Myocyte (in vitro differentiated cells): Measurements from ENCODE around the gene MAMSTR. TPM values are rescaled to one million over a fixed set of nuclear protein-coding genes. Genes with fewer than 3 reads are reported as not detected.
A peak's percentile ranks its signal among the peaks of the same experiment; 100 is the strongest.
"Not testable (repeated sequence)": the region's sequence is repeated elsewhere in the genome, so short reads cannot be mapped to it uniquely, and the experiment has no call there.

Experiments
- DNase-seq: peaks from one replicate; pipeline ENCODE4 v3.0.0-alpha.2; 2012; ENCODE audit warnings: low read depth
- total RNA-seq: library from RNA; depleted of rRNA; stranded (reverse); fragments of >200 nt; gene quantifications from 2 replicates; pipeline ENCODE4 v1.2.3, GENCODE V29; 2014

MAMSTR gene
- total RNA-seq, 1 donor from 2014 or later, result 8.7 TPM

DNA sequence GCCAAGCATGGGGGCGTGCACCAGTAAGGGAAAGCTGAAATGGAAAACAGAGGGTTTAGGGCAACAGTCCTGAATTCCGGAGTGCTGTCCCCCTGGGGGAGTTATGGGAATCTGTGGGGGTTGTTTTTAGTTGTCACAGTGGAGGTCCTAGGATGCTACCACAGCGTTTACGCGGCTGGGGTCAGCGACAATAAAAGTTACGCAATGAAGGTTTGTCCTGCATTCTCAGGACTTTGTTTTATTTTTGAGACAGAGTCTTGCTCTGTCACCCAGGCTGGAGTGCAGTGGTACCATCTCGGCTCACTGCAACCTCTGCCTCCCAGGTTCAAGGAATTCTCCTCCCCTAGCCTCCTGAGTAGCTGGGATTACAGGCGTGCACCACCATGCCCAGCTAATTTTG is 25.9 kb downstream of the MAMSTR start:
- not testable (repeated sequence) for DNase-seq

DNA sequence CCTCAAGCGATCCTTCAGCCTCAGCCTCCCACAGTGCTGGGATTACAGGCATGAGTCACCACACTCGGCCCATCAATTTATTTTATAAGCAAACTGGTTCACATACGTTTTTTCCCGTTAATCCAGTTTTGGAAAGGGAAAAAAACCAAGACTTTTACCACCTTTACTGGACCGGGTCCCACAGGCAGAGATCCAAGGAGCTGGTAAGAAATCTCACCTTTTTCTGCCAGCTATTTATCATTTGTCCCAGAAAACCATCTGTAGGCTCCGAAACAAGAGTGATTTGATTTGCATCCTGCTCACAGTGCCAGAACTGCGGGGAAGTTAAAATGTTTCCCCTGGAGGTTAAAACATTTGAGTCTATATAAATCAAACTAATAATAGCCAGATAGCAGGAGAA is 30.1 kb downstream of the MAMSTR start:
- no peak for DNase-seq

DNA sequence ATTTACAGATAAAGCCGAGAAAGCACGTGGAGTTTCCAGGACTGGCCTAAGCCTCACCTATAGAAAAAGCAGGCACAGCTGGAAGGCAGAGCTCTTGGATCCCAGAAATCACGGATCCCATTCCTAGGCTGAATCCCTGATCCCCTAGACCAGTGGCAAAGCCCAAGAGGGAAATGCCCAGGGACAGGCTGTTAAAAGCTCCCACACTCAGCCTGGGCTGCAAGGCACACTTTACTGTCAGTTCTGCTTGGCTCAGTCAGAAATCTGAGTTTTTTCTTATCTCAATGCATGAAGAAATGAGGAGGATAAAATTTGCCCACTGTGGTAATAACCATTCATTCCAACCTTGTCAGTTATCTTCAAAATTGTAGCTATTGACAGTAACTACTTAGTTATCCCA is 31.7 kb downstream of the MAMSTR start:
- DNase-seq, result no peak

- DNase-seq, result not testable (repeated sequence)
These were observed 32.9 kb downstream of the MAMSTR start for GRCh38 chr19:48686637-48687036.

GRCh38 chr19:48686088-48686487 is 33.4 kb downstream of the MAMSTR start:
- DNase-seq, result no peak

GRCh38 chr19:48685583-48685982 is 33.9 kb downstream of the MAMSTR start:
- DNase-seq, result peak; percentile 62

DNA sequence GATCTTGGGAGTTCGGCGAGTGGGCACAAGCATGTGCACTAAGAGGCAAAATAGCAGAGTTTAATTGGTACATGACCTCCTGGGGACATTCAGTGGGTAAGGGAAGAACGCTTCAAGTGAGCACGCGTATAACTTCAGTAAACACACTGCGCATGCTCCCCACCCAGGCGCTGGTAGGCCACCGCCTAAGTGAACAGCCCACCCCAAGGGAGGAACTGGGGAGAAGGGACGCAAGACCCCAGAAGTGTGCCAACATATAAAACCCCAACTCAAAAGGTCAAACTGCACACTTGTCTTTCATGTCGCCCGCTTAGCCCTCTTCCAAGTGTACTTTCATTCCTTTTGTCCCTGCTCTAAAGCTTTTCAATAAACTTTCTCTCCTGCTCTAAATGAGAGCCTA is 36.2 kb downstream of the MAMSTR start:
- DNase-seq, result no peak

- DNase-seq, result peak; percentile 99
These were observed 38.4 kb downstream of the MAMSTR start for GRCh38 chr19:48681127-48681470.

DNA sequence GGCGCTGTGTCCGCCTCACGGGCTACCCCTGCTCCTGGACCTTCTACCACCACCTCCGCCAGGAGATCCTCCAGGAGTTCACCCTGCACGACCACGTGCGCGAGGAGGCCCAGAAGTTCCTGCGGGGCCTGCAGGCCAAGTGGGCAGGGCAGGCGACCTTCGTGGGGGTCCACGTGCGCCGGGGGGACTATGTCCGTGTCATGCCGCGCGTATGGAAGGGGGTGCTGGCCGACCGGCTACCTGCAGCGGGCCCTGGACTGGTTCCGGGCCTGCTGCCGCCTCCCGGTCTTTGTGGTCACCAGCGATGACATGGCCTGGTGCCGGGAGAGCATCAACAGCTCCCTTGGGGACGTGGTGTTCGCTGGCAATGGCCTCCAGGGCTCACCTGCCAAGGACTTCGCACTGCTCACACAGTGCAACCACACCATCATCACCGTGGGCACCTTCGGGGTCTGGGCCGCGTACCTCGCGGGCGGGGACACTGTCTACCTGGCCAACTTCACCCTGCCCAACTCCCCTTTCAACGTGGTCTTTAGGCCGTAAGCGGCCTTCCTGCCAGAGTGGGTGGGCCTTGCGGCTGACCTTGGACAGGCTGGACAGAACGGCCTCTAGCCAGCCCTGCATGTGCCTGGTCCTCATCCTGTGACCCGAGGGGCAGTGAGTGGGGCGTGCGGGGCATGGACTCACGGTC is 38.9 kb downstream of the MAMSTR start:
- DNase-seq, result peak; percentile 61

DNA sequence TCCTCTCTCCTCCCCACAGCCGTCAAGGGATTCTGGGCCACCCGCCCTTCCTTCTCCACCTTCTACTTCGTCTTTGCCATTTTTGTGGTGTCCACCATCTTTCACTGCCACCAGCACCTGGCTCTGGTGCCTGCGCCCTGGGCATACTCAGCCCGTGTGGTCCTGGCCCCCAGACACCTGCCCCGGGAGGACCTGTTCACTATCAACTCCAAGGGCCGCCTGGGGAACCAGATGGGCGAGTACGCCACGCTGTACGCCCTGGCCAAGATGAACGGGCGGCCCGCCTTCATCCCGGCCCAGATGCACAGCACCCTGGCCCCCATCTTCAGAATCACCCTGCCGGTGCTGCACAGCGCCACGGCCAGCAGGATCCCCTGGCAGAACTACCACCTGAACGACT is 39.5 kb downstream of the MAMSTR start:
- DNase-seq, result not testable (repeated sequence)

DNA sequence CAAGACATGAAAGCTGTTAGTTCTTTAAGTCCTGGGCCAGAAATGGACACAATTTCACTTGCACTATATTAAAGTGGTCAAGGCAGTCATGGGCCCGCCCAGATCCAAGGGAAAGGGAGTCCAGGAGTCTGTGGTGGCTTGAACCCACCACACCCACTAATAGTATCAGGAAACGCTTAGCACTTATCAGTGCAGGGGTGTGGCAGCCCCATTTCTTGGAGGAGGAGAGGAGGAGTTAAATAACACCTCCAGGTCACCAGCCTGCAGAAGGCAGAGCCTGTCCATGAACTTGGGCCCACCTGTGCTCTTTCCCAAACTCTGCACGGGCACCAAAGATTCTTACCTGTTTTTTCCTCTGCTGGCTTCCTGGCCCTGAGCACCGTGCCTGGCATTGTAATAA is 41.3 kb downstream of the MAMSTR start:
- DNase-seq, result no peak

GRCh38 chr19:48676887-48677286 is 42.6 kb downstream of the MAMSTR start:
- DNase-seq, result no peak

- no peak for DNase-seq
These were observed 43.0 kb downstream of the MAMSTR start for GRCh38 chr19:48676487-48676886.

DNA sequence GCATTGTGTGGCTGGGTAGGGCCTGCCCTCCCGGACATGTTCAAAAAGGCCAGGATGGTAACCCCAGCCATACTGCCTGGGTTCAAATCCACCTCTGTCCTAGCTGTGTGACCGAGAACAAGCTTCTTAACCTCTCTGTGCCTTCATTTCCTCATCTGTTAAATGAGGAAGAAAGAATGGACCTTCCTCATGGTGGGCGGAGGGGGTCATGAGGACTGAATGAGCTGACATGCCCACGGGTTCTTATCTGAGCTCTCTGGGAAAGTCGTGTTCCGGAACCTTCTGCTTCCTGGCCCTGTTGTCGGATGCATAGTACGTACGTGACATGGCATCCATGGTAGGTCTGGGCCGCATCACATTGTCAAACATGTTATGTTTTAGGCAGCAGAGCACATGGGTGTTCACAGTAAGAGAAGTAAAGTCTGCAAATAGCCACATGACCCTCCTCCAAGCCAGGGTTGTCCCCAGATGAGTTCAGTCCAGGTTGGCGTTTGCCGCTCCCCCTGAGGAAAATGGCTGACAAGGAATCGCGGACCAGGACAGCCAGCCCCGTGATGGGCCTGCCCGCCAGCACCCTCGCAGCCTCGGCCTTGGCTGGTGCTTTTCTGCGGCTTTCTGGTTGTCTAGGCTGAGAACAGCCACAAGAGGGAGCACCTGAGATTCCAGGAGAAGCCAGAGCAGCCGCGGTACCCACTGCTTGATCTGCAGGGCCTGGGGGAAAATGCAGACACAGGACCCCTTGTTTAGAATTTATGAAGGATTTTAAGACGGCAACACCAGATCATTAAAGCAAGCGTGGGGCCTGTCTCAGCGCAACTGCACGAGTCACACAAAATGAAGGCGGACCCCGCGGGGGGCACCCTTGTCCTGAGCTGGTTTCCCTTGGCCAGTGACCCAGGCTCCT is 44.4 kb downstream of the MAMSTR start:
- DNase-seq, result peak; percentile 89

DNA sequence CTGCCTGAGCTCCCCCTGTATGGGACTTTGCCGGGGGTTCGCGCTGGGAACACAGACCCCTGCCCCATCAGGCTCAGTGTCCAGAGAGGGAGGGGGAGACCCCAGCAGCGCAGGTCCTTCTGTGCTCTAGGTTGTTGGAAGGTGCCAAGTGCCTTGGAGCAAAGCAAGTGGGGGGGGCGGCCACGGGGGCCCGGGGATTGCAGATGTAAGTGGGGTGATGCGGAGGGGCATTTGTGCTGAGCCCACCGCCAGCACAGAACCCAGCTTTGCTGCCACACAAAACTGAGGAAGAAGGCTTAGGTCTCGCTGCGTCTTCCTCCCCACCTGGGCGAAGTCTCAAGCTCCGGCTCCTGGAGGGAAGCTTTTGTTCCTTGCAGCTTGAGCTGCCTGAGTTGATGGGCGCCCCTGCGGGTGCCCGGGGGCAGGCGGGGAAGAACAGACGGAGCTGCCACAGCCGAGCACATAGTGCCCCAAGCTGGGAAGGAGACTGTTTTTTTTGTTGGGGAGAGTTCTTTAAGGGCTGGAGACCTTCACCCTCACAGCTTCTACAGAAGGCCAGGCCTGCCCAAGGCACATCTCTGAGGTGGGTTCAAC is 45.2 kb downstream of the MAMSTR start:
- DNase-seq, result no peak

DNA sequence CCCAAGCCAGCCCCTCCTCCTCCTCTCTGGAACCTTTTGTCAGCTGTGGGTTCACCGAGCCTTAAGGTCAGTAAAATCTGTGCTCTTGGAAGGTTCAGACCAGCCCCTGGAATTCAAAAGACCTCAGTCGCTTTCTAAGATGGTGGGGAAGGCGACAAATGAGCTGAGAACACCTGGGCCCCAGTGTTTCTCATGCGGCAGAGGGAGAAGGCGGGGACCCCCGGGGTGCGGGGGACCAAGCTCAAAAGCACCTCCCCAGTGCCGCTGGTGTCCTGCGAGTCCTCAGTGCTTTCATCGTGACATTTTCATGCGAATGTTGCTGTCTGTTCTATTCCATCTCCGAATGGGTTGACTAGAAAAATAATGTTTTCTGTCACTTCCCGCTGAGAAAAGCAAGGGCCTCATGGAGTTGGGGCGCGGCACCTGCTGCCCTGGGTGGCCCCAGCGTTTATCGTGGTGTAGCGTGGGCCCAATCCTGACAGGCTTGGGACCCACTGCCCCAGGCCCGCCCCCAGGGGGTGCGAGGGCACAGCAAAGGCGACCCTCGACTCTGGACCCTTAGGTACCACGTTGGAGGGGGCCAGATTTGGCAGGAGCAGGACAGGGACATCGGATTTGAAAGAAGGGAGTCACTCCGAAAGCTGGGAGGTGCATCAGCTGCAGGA is 46.0 kb downstream of the MAMSTR start:
- no peak for DNase-seq

- no peak for DNase-seq
These were observed 46.5 kb downstream of the MAMSTR start, which contains the start of gene NTN5 for GRCh38 chr19:48672994-48673393. TSS of gene NTN5 (minus strand) at chr19:48673017. CDS start at chr19:48670986, 2,031 bp downstream.

- no peak for DNase-seq
These were observed 48.0 kb downstream of the MAMSTR start for GRCh38 chr19:48671446-48671995.

GRCh38 chr19:48670699-48671445 is 48.7 kb downstream of the MAMSTR start:
- DNase-seq, result no peak

DNA sequence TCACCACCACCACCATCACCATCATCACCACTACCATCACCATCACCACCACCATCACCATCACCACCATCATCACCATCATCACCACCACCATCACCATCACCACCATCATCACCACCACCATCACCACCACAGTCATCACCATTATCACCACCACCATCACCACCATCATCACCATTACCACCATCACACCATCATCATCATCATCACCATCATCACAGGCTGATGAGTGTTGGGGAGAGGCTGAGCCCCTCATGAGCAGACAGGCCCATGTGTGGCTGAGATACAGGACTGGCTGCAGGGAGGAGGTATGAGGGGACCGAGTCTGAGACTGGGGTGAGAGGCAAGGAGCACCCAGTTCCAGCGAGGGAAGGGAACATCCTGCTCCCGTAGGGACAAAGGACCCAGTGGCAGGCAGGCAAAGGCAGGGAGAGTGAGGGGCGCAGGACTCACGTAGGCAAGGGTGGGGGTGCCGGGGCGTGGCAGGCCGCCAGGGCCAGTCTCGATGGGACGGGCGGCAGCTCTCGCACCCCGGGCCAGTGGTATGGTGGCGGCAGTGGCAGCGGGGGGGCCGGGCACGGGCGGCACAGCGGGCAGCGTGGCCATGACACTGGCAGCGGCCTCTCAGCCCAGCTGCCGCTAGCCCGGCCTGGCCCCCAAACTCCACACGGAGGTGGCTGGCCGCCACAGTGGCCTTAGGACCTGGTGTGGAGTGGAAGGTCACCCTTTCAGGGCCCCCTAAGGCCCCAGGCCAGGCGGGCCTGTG is 49.4 kb downstream of the MAMSTR start:
- DNase-seq, result no peak
